H9 (cell line): ENCODE measurements around the gene TTC31. TPM values are rescaled to one million over a fixed set of nuclear protein-coding genes. Genes with fewer than 3 reads are reported as not detected.

Experiments
- DNase-seq: peaks from one replicate; pipeline ENCODE4 v3.0.0-alpha.2; 2017
- H2AFZ ChIP-seq: one replicate; pipeline ENCODE4 v1.6.1; 2013; ENCODE audit warnings: mild to moderate bottlenecking, low read length, control low read depth, moderate library complexity
- H2AK5ac ChIP-seq: 2 replicates; pipeline ENCODE4 v1.6.1; 2013; ENCODE audit warnings: low read length, control low read depth, mixed read lengths; ENCODE audit not compliant: insufficient read length
- H2BK120ac ChIP-seq: one replicate; pipeline ENCODE4 v1.6.1; 2013; ENCODE audit warnings: low read depth, mild to moderate bottlenecking, low read length, control low read depth, inconsistent platforms; ENCODE audit not compliant: poor library complexity, severe bottlenecking
- H2BK12ac ChIP-seq: 2 replicates; pipeline ENCODE4 v1.6.1; 2013; ENCODE audit warnings: low read length, control low read depth, mixed read lengths, low read depth; ENCODE audit not compliant: insufficient read length
- H2BK15ac ChIP-seq: 2 replicates; pipeline ENCODE4 v1.6.1; 2013; ENCODE audit warnings: low read depth, low read length, control low read depth
- H2BK20ac ChIP-seq: one replicate; pipeline ENCODE4 v1.6.1; 2013; ENCODE audit warnings: low read depth, mild to moderate bottlenecking, low read length, control low read depth, inconsistent platforms; ENCODE audit not compliant: poor library complexity, severe bottlenecking
- H2BK5ac ChIP-seq: 2 replicates; pipeline ENCODE4 v1.6.1; 2013; ENCODE audit warnings: low read length, control low read depth, mixed read lengths; ENCODE audit not compliant: insufficient read length
- H3K14ac ChIP-seq: 2 replicates; pipeline ENCODE4 v1.6.1; 2013; ENCODE audit warnings: low read length, control low read depth; ENCODE audit not compliant: insufficient read depth
- H3K18ac ChIP-seq: 2 replicates; pipeline ENCODE4 v1.6.1; 2013; ENCODE audit warnings: low read depth, mild to moderate bottlenecking, mixed read lengths, low read length, control low read depth; ENCODE audit not compliant: insufficient read length
- H3K23ac ChIP-seq: 2 replicates; pipeline ENCODE4 v1.6.1; 2013; ENCODE audit warnings: low read length, control low read depth, mixed read lengths, low read depth; ENCODE audit not compliant: insufficient read length
- H3K23me2 ChIP-seq: 2 replicates; pipeline ENCODE4 v1.6.1; 2013; ENCODE audit warnings: low read depth, mild to moderate bottlenecking, mixed read lengths, low read length, control low read depth; ENCODE audit not compliant: insufficient read length, poor library complexity, severe bottlenecking
- H3K27ac ChIP-seq: 2 replicates; pipeline ENCODE4 v1.5.1; 2013; ENCODE audit warnings: low read length, control low read depth, mixed read lengths, low read depth; ENCODE audit not compliant: insufficient read length
- H3K27me3 ChIP-seq: 2 replicates; pipeline ENCODE4 v1.6.1; 2013; ENCODE audit warnings: low read length, control low read depth, inconsistent platforms; ENCODE audit not compliant: insufficient read depth
- H3K4ac ChIP-seq: 2 replicates; pipeline ENCODE4 v1.6.1; 2013; ENCODE audit warnings: low read depth, mild to moderate bottlenecking, control low read depth, inconsistent platforms, low read length, moderate library complexity
- H3K4me1 ChIP-seq: 2 replicates; pipeline ENCODE4 v1.6.1; 2013; ENCODE audit warnings: low read length, control low read depth, inconsistent platforms; ENCODE audit not compliant: insufficient read depth
- H3K4me2 ChIP-seq: 2 replicates; pipeline ENCODE4 v1.6.1; 2013; ENCODE audit warnings: low read length, control low read depth, mixed read lengths; ENCODE audit not compliant: insufficient read length, insufficient read depth
- H3K56ac ChIP-seq: 2 replicates; pipeline ENCODE4 v1.6.1; 2013; ENCODE audit warnings: low read depth, mild to moderate bottlenecking, mixed read lengths, low read length, control low read depth; ENCODE audit not compliant: insufficient read length
- H3K79me1 ChIP-seq: 2 replicates; pipeline ENCODE4 v1.6.1; 2013; ENCODE audit warnings: low read depth, mild to moderate bottlenecking, moderate library complexity, low read length, control low read depth, inconsistent platforms; ENCODE audit not compliant: insufficient read depth, poor library complexity, severe bottlenecking
- H3K79me2 ChIP-seq: 2 replicates; pipeline ENCODE4 v1.6.1; 2013; ENCODE audit warnings: low read length, control low read depth, inconsistent platforms; ENCODE audit not compliant: insufficient read depth
- H3K9ac ChIP-seq: 2 replicates; pipeline ENCODE4 v1.6.1; 2013; ENCODE audit warnings: low read length, control low read depth, mixed read lengths; ENCODE audit not compliant: insufficient read length; ENCODE audit errors: extremely low read depth
- H3K9me3 ChIP-seq: one replicate; pipeline ENCODE4 v1.6.1; 2013; ENCODE audit warnings: low read depth, low read length, inconsistent platforms; ENCODE audit not compliant: control insufficient read depth
- H3T11ph ChIP-seq: one replicate; pipeline ENCODE4 v1.6.1; 2013; ENCODE audit warnings: mild to moderate bottlenecking, low read length, control low read depth, inconsistent platforms
- H4K20me1 ChIP-seq: one replicate; pipeline ENCODE4 v1.6.1; 2013; ENCODE audit not compliant: control insufficient read depth, insufficient read length, insufficient read depth
- H4K5ac ChIP-seq: 2 replicates; pipeline ENCODE4 v1.6.1; 2013; ENCODE audit warnings: low read depth, mild to moderate bottlenecking, mixed read lengths, low read length, control low read depth; ENCODE audit not compliant: insufficient read length
- H4K8ac ChIP-seq: replicated peaks from 2 replicates; pipeline ENCODE4 v1.6.1; 2013; ENCODE audit warnings: low read length, control low read depth, mixed read lengths, low read depth; ENCODE audit not compliant: insufficient read length
- H4K91ac ChIP-seq: 2 replicates; pipeline ENCODE4 v1.6.1; 2013; ENCODE audit warnings: low read depth, mild to moderate bottlenecking, moderate library complexity, mixed read lengths, low read length, control low read depth; ENCODE audit not compliant: insufficient read length
- H3K27ac Mint-ChIP-seq, 3 experiments: 2 replicates in 2 of 3; 3 replicates in 1 of 3; pipeline ENCODE4 v1.8.0; 2020 to 2021; ENCODE audit warnings: mixed read lengths in 3 of 3, mild to moderate bottlenecking in 1 of 3, moderate library complexity in 1 of 3
- H3K27me3 Mint-ChIP-seq: 2 replicates; pipeline ENCODE4 v1.8.0; 2021; ENCODE audit warnings: low read depth, mild to moderate bottlenecking, moderate library complexity, mixed read lengths
- H3K36me3 Mint-ChIP-seq, 3 experiments: 2 replicates in 2 of 3; 3 replicates in 1 of 3; pipeline ENCODE4 v1.8.0; 2020 to 2021; ENCODE audit warnings: low read depth in 3 of 3, mixed read lengths in 3 of 3; ENCODE audit not compliant: insufficient read depth in 1 of 3
- H3K4me1 Mint-ChIP-seq, 2 experiments: 2 replicates each; pipeline ENCODE4 v1.8.0; 2020; ENCODE audit warnings: mixed read lengths in 2 of 2
- H3K4me3 Mint-ChIP-seq, 2 experiments: 2 replicates in 1 of 2; 3 replicates in 1 of 2; pipeline ENCODE4 v1.8.0; 2020 to 2021; ENCODE audit warnings: mild to moderate bottlenecking in 2 of 2, mixed read lengths in 2 of 2, moderate library complexity in 1 of 2
- H3K9me3 Mint-ChIP-seq, 2 experiments: 2 replicates in 1 of 2; 3 replicates in 1 of 2; pipeline ENCODE4 v1.8.0; 2020; ENCODE audit warnings: mild to moderate bottlenecking in 2 of 2, mixed read lengths in 2 of 2, moderate library complexity in 1 of 2
- CTCF ChIP-seq: fragments of 200-600 bp; sonication (generic); conservative IDR thresholded peaks from 3 replicates; pipeline ENCODE4 v1.8.0; 2021; ENCODE audit warnings: antibody characterized with exemption, mild to moderate bottlenecking
- WGBS: extraction: QIAGEN DNeasy Blood & Tissue Kit; methylation state at CpG from one replicate; pipeline ENCODE4 v1.1.7; 2013; ENCODE audit warnings: missing lambda C conversion rate, low lambda C conversion rate, mixed read lengths; ENCODE audit not compliant: insufficient read length; ENCODE audit errors: extremely low coverage; 5-methylcytosine and 5-hydroxymethylcytosine counted together
- total RNA-seq: library from RNA; stranded (reverse); gene quantifications from 2 replicates; pipeline ENCODE4 v1.2.1, GENCODE V29; 2021

Gene TTC31
- total RNA-seq, 1 experiment from 2014 or later = 33.3 TPM

GRCh38 chr2:74516650-74517049 lies 33.8 kb downstream of the TTC31 start:
- Histone ChIP-seq H3K27ac (no peak overlapping the region), H4K5ac (no peak overlapping the region), H3K14ac (no peak overlapping the region), H4K8ac (no peak overlapping the region), H3K9ac (no peak overlapping the region), H2AK5ac (no peak overlapping the region), H2BK15ac (no peak overlapping the region), H3K79me1 (no peaks in the 10 kb centered on the region), H2BK120ac (no peak overlapping the region), H2BK5ac (no peak overlapping the region), H2AFZ (no peak overlapping the region), H3K23me2 (peaks cover 19% of the 10 kb centered on the region), H3K4me1 (no peaks in the 10 kb centered on the region), H2BK12ac (no peak overlapping the region), H3K4me2 (no peak overlapping the region), H4K91ac (no peak overlapping the region), H3K79me2 (no peaks in the 10 kb centered on the region), H3T11ph (no peak overlapping the region), H4K20me1 (no peaks in the 10 kb centered on the region), H3K9me3 (no peaks in the 10 kb centered on the region), H3K18ac (no peak overlapping the region), H3K4ac (no peak overlapping the region), H3K23ac (no peak overlapping the region), H2BK20ac (no peak overlapping the region), H3K56ac (no peak overlapping the region), H3K27me3 (peaks cover 76% of the 10 kb centered on the region)
- no peak for DNase-seq
- WGBS = no CpG with 5 or more reads among the region's 13 CpGs
- peak overlapping the region in 1 of 2 experiments; percentile 1; a peak in 2 of 5 replicates for H3K4me3 Mint-ChIP-seq
- peaks cover 5 to 8% (median 6%) of the 10 kb centered on the region in 3 experiments; a peak in 5 of 7 replicates for H3K36me3 Mint-ChIP-seq
- peaks cover 97% of the 10 kb centered on the region for H3K27me3 Mint-ChIP-seq
- H3K27ac Mint-ChIP-seq = no peak overlapping the region
- peaks cover 12 to 14% of the 10 kb centered on the region in 2 experiments for H3K4me1 Mint-ChIP-seq
- peaks cover 10 to 17% of the 10 kb centered on the region in 2 experiments for H3K9me3 Mint-ChIP-seq
- TF ChIP-seq CTCF = no peak
